DLD1 (cell line): ENCODE results near the gene CACHD1.
"Not testable (repeated sequence)": the region's sequence is repeated elsewhere in the genome, so short reads cannot be mapped to it uniquely, and the experiment has no call there.

ENCODE experiments used
- in situ Hi-C: cut with HindIII; loops from 2 replicates; pipeline ENCODE4 v1.10.0; 2017; ENCODE audit warnings: low sequenced_read_pairs

Gene CACHD1

DNA sequence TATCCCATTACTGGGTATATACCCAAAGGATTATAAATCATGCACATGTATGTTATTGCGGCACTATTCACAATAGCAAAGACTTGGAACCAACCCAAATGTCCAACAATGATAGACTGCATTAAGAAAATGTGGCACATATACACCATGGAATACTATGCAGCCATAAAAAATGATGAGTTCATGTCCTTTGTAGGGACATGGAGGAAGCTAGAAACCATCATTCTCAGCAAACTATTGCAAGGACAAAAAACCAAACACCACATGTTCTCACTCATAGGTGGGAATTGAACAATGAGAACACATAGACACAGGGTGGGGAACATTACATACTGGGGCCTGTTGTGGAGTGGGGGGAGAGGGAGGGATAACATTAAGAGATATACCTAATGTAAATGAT, 270.8 kb downstream of the CACHD1 start:
- in situ Hi-C loops = not testable (repeated sequence)
